OCI-M2 (cell line): ENCODE results near the gene NR4A3.
"Not testable (repeated sequence)": the region's sequence is repeated elsewhere in the genome, so short reads cannot be mapped to it uniquely, and the experiment has no call there.

Experiments used
- DNase-seq: peaks from one replicate; lab custom pipeline; 2025; ENCODE audit not compliant: unreplicated experiment; lab: John Stamatoyannopoulos, UW

Gene NR4A3

DNA sequence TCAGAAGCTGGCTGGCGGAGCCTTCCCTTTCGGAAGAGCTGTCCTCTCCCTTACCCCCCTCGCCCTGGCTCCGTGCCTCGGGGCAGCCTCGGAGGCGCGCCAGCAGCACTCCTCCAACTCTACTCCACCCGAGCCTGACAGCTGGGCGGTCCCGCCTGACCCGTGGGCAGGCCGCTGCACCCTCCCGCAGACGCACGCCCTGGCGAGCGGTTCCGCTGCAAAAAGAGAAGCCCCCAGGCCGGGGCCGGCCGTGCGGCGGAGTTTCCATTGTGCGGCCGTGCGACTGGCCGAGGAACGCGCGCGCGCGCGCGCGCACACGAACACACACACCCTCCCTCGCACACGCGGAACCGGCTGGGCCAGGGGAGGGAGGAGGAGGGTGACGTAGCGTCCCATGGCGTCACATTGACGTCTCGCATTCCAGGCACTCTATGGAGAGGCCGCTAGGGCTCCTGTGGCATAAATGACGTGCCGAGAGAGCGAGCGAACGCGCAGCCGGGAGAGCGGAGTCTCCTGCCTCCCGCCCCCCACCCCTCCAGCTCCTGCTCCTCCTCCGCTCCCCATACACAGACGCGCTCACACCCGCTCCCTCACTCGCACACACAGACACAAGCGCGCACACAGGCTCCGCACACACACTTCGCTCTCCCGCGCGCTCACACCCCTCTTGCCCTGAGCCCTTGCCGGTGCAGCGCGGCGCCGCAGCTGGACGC is at the start of gene NR4A3:
NR4A3 (plus strand) TSS at position 490 of the 713 bp plus-strand sequence. CDS start 6,158 bp downstream, outside the sequence.
- no peak for DNase-seq

- no peak for DNase-seq
Measured at GRCh38 chr9:99773468-99774138, 48.1 kb upstream of the NR4A3 start.

GRCh38 chr9:99778308-99778707 is 43.4 kb upstream of the NR4A3 start:
- no peak for DNase-seq

DNA sequence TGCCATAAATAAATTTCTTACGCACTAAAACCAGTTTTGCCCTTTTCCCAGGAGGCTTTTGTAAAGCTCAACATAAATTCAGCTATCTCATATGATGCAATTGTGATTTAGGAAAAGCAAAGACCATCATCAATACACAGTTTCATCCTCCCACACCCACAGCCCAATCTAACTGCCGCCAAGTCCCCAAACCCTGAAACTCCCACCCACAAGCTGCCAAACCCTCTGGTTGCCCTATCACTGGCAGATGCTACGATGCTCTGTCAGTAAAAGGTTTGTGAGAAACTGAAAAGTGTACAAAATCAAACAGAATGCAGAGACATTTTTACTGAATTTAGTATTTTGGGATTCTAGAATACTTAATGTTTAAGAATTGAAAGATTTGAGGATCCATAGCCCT is 42.8 kb upstream of the NR4A3 start:
- no peak for DNase-seq

DNA sequence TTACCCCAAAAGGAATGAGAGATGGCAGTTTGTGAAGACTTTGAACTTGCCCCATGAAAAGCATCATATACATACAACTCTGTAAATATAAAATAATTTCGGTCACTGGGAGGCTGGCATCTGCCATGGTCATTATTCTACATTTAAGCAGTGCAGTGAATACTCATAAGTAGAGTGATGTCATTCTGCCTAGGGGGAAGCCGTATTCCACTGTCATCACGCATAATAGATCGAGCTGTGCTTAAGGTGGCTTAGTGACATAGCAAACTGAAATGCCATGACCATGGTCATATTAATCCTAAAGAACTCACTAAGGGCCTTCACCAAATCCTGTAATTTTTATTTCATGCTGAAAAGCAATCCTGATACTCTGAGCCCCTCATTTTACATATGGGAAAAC is 42.4 kb upstream of the NR4A3 start:
- DNase-seq = no peak

DNA sequence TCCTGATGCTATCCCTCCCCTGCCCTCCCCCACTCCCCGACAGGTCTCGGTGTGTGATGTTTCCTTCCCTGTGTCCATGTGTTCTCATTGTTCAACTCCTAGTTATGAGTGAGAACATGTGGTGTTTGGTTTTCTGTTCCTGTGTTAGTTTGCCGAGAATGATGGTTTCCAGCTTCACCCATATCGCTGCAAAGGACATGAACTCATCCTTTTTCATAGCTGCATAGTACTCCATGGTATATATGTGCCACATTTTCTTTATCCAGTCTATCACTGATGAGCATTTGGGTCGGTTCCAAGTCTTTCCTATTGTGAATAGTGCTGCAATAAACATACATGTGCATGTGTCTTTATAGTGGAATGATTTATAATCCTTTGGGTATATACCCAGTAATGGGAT is 39.3 kb upstream of the NR4A3 start:
- not testable (repeated sequence) for DNase-seq

DNA sequence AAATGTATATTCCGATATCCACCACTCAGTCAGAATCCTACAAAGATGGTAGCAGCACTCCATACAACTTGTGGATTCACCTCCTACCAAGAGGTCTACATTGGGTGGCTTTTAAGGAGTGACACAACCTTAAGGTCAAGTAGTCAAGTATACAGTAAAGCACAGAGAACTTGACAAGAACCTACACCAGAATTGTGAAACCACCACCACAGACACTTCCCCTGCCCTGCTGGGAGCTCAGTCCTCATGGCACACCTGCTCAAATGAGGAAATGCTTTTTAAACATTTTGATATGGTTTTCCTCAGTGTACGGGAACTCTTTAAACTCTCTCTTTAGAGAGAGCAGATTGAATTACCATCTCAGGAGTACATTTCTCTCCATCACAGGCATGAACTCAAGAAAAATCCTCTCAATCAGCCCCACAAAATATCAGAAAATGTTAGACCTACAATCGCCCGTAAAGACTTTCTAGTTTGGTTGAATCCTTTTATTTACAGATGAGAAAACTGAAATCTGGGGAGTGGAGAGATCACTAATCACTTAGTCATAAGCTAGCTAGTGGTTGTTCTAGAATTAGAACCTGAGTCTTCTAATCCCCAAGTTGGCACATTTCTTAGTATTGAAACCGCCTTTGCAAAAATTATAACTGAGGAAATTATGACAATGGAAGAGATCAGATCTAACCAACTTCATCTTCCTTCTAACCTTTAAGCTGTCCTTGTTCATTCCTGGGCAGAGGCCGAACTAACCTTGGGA is 38.5 kb upstream of the NR4A3 start:
- DNase-seq = no peak

- DNase-seq = no peak
Measured at GRCh38 chr9:99783799-99784198, 37.9 kb upstream of the NR4A3 start.

GRCh38 chr9:99785010-99785590 is 36.6 kb upstream of the NR4A3 start:
- no peak for DNase-seq

- no peak for DNase-seq
Measured at GRCh38 chr9:99787556-99787955, 34.1 kb upstream of the NR4A3 start.

DNA sequence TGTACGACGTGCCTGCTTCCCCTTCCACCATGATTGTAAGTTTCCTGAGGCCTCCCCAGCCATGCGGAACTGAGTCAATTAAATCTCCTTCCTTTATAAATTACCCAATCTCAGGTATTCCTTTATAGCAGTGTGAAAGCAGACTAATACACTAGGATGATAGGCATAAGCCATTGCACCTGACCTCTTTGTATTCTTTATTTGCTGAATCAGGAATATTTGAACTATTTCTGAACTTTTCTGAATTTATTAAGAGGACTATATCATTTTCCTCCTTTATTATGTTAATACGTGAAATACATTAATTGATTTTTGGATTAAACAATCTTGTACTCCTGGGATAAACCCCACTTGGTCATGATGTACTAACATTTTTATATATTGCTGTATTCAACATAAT is 28.2 kb upstream of the NR4A3 start:
- DNase-seq = no peak

GRCh38 chr9:99796231-99796630 is 25.5 kb upstream of the NR4A3 start:
- no peak for DNase-seq

- no peak for DNase-seq
Measured at GRCh38 chr9:99801775-99802174, 19.9 kb upstream of the NR4A3 start.

DNA sequence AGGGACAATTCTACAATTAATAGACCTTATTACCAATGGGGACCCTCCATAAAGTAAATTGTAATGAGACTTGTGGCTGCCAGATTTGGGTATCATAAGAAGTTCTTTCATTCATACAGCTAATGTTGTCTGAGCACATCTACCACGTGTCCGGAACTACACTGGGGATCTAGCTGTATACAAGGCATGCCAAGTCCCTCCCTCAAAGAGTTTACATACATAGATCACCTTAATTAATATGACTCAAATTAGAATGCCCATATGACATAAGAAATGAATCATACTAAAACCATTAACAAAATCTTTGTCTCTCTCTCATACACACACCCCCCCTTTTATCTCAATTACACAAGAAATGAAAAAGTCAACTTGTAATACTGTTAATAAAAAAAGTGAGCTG is 18.0 kb upstream of the NR4A3 start:
- no peak for DNase-seq

DNA sequence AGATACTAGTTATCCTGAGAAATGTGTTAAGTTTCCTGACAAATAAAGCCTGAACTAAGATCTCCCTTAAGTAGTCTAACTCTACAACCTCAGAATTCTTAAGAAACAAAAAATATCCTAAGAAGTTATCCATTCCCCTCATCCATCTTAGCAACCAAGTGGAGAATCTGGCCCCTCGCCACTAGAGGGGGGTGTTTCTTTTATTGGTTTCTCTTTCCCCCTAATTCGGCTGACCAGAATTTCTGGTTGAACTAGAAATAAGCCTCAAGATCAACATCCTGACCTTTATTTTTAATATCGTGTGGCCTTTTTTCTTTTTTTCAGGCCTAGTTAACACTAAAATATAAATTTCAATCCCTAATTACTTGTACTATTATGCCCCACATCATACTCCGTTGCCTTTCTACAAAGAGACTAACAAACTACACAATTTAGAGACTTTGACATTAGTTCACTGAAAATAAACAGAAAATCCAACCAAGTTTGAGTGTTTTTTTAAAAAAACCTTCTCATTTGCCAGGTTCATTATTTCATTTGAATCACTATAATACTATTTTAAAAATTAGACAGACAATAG is 14.3 kb upstream of the NR4A3 start:
- peak; percentile 17 for DNase-seq

- DNase-seq = no peak
Measured at GRCh38 chr9:99807956-99808355, 13.7 kb upstream of the NR4A3 start.

DNA sequence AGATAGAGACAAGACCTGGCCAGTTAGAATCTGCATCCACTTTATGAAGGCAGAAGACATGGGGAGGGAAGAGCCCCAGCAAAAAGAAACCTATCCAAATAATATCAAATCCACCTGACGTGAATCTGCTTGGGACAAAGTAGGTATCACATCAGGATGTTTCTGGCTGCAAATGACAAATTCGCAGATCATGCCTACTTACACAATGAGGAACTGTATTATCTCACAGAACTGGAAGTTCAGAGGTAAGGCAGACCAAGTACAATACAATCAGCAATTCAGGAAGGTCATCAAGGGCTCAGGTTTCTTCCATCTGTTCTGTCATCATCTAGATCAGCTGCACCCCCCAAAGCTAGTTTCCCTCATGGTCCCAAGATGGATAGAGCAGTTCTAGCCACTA is 13.2 kb upstream of the NR4A3 start:
- no peak for DNase-seq

GRCh38 chr9:99809586-99810319 is 11.9 kb upstream of the NR4A3 start:
- no peak for DNase-seq

- DNase-seq = no peak
Measured at GRCh38 chr9:99811172-99811571, 10.5 kb upstream of the NR4A3 start.

- DNase-seq = no peak
Measured at GRCh38 chr9:99811598-99812383, 9.9 kb upstream of the NR4A3 start.
